ENCODE results near the gene KRTAP4-11.
"Not testable (repeated sequence)": the region's sequence is repeated elsewhere in the genome, so short reads cannot be mapped to it uniquely, and the experiment has no call there.

KRTAP4-11 gene

GRCh38 chr17:41083427-41083826 is 34.7 kb downstream of the KRTAP4-11 start:
- not testable (repeated sequence) for DNase-seq

- no peak for DNase-seq
Measured at GRCh38 chr17:41082626-41083025, 35.5 kb downstream of the KRTAP4-11 start.

GRCh38 chr17:41076788-41077187 is 41.4 kb downstream of the KRTAP4-11 start:
- DNase-seq: no peak

GRCh38 chr17:41073676-41074075 is 44.5 kb downstream of the KRTAP4-11 start:
- no peak for DNase-seq

GRCh38 chr17:41071606-41072360 is 46.4 kb downstream of the KRTAP4-11 start:
- no peak for DNase-seq

GRCh38 chr17:41069031-41069430 is 49.1 kb downstream of the KRTAP4-11 start:
- no peak for DNase-seq

- no peak for DNase-seq
Measured at GRCh38 chr17:41067281-41067680, 50.9 kb downstream of the KRTAP4-11 start.

All from activated CD4-positive, CD25-positive, alpha-beta regulatory T cell treated with anti-CD3 and anti-CD28 coated beads, Interleukin-2, amount 50 U/mL, for 72 hours (primary cell).